ENCODE data around the gene PGM1.

DNA sequence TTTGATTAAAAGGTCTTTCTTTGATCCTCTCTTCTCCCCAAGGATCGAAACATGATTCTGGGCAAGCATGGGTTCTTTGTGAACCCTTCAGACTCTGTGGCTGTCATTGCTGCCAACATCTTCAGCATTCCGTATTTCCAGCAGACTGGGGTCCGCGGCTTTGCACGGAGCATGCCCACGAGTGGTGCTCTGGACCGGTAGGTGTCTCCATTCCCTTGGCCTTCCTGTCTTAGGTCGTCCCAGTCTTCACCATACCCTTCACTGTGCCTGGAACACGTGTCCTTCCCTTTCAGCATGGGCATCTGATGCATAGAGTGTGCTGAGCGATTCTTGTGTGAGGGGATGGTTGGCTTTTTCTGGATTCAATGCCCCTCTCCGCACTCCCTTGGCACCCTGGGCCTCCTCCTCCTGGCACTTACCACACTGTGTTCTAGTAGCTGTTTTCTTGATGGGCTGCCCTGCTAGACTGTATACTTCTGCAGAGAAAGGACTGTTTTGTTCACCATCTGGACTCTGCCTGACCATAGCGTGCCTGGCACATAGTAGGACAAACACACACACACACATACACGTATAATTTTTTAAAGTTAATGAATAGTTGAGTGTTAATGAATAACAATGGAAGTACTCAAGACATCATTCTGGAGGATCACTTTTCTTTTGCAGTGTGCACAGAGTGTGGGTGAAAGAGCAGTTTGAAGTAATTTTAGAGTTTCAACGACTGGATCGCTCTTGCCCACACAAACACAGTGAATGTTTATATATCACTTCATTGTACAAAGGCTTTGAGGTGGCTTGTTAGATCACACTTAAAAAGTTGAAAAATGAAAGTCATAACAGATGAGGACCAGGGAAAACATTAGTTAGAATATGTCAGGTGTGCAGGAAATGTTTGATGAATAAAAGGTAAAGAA, 43.2 kb downstream of the PGM1 start:
- TF ChIP-seq POLR2A (IDR thresholded peaks at IDR 0.05; ENCODE audit: low read depth, low read length) (no peak), POLR2AphosphoS5 (IDR thresholded peaks at IDR 0.05; ENCODE audit: insufficient read depth, low read depth, low read length) (no peak)
- TF ChIP-seq, protein P1, sequence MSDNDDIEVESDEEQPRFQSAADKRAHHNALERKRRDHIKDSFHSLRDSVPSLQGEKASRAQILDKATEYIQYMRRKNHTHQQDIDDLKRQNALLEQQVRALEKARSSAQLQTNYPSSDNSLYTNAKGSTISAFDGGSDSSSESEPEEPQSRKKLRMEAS (IDR thresholded peaks at IDR 0.05; ENCODE audit: insufficient read depth, insufficient read length) = no peak
- TF ChIP-seq, protein P2, sequence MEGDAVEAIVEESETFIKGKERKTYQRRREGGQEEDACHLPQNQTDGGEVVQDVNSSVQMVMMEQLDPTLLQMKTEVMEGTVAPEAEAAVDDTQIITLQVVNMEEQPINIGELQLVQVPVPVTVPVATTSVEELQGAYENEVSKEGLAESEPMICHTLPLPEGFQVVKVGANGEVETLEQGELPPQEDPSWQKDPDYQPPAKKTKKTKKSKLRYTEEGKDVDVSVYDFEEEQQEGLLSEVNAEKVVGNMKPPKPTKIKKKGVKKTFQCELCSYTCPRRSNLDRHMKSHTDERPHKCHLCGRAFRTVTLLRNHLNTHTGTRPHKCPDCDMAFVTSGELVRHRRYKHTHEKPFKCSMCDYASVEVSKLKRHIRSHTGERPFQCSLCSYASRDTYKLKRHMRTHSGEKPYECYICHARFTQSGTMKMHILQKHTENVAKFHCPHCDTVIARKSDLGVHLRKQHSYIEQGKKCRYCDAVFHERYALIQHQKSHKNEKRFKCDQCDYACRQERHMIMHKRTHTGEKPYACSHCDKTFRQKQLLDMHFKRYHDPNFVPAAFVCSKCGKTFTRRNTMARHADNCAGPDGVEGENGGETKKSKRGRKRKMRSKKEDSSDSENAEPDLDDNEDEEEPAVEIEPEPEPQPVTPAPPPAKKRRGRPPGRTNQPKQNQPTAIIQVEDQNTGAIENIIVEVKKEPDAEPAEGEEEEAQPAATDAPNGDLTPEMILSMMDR (IDR thresholded peaks at IDR 0.05; ENCODE audit: extremely low read depth in 1 of 2, insufficient read depth in 1 of 2, low read depth in 1 of 2, low read length in 2 of 2) = no peak

Data from endothelial cell of umbilical vein (primary cell).